Central memory CD4-positive, alpha-beta T cell (primary cell): ENCODE data around the gene RPS13.
A peak's percentile ranks its signal among the peaks of the same experiment; 100 is the strongest.
"Not testable (repeated sequence)": the region's sequence is repeated elsewhere in the genome, so short reads cannot be mapped to it uniquely, and the experiment has no call there.

ENCODE experiments used
- DNase-seq: peaks from one replicate; pipeline ENCODE4 v3.0.0; 2022
- total RNA-seq, 3 experiments: gene quantifications; one replicate each; lab custom pipeline; 2026; lab: John Stamatoyannopoulos, UW

The RPS13 gene
- 344 to 579 (median 534) reads per million in 3 experiments for total RNA-seq

- peak; percentile 93 for DNase-seq
Measured at GRCh38 chr11:17077520-17078401, at the start of gene RPS13. Gene RPS13 (minus strand): TSS chr11:17077667. CDS start chr11:17077641, 26 bp downstream.

- DNase-seq, result no peak
Measured at GRCh38 chr11:17121981-17122380, 44.5 kb upstream of the RPS13 start.

- no peak for DNase-seq
Measured at GRCh38 chr11:17117262-17117661, 39.8 kb upstream of the RPS13 start.

GRCh38 chr11:17116117-17116516 lies 38.6 kb upstream of the RPS13 start:
- no peak for DNase-seq

GRCh38 chr11:17107745-17108144 lies 30.3 kb upstream of the RPS13 start:
- not testable (repeated sequence) for DNase-seq

GRCh38 chr11:17105404-17106040 lies 28.1 kb upstream of the RPS13 start:
- DNase-seq, result not testable (repeated sequence)

GRCh38 chr11:17102462-17102861 lies 25.0 kb upstream of the RPS13 start:
- no peak for DNase-seq

- no peak for DNase-seq
Measured at GRCh38 chr11:17098658-17099057, 21.2 kb upstream of the RPS13 start.

GRCh38 chr11:17098038-17098437 lies 20.6 kb upstream of the RPS13 start:
- DNase-seq, result no peak

GRCh38 chr11:17085976-17086375 lies 8.5 kb upstream of the RPS13 start:
- DNase-seq, result not testable (repeated sequence)

GRCh38 chr11:17077240-17077519 lies 287 bp downstream of the RPS13 start:
- no peak for DNase-seq

GRCh38 chr11:17076517-17077239 lies 789 bp downstream of the RPS13 start:
- peak; percentile 1 for DNase-seq

GRCh38 chr11:17075506-17075905 lies 2.0 kb downstream of the RPS13 start:
- DNase-seq, result no peak

- DNase-seq, result no peak
Measured at GRCh38 chr11:17073370-17074027, 4.0 kb downstream of the RPS13 start.

GRCh38 chr11:17067417-17067816 lies 10.1 kb downstream of the RPS13 start:
- DNase-seq, result no peak

- no peak for DNase-seq
Measured at GRCh38 chr11:17066691-17067090, 10.8 kb downstream of the RPS13 start.

- peak; percentile 10 for DNase-seq
Measured at GRCh38 chr11:17063171-17064002, 14.1 kb downstream of the RPS13 start.

GRCh38 chr11:17051146-17051545 lies 26.3 kb downstream of the RPS13 start:
- DNase-seq, result not testable (repeated sequence)

GRCh38 chr11:17048491-17048890 lies 29.0 kb downstream of the RPS13 start:
- not testable (repeated sequence) for DNase-seq

- no peak for DNase-seq
Measured at GRCh38 chr11:17046690-17047089, 30.8 kb downstream of the RPS13 start.

GRCh38 chr11:17036666-17037658 lies 40.5 kb downstream of the RPS13 start:
- no peak for DNase-seq
